IPS-15b (cell line): ENCODE results near the gene DMRTC2.

Experiments used
- H3K27me3 ChIP-seq: one replicate; pipeline ENCODE4 v1.6.1; 2013; ENCODE audit warnings: low read length; ENCODE audit not compliant: control insufficient read depth, insufficient read depth
- H3K36me3 ChIP-seq: one replicate; pipeline ENCODE4 v1.6.1; 2013; ENCODE audit warnings: low read length; ENCODE audit not compliant: control insufficient read depth, insufficient read depth
- H3K4me1 ChIP-seq: one replicate; pipeline ENCODE4 v1.6.1; 2013; ENCODE audit warnings: mild to moderate bottlenecking, low read length; ENCODE audit not compliant: control insufficient read depth, insufficient read depth
- H3K4me3 ChIP-seq: one replicate; pipeline ENCODE4 v1.5.1; 2013; ENCODE audit warnings: low read depth, low read length
- H3K9ac ChIP-seq: one replicate; pipeline ENCODE4 v1.6.1; 2013; ENCODE audit warnings: low read depth, mild to moderate bottlenecking, low read length
- H3K9me3 ChIP-seq: one replicate; pipeline ENCODE4 v1.6.1; 2013; ENCODE audit warnings: mild to moderate bottlenecking, low read length; ENCODE audit not compliant: control insufficient read depth, insufficient read depth

The DMRTC2 gene

DNA sequence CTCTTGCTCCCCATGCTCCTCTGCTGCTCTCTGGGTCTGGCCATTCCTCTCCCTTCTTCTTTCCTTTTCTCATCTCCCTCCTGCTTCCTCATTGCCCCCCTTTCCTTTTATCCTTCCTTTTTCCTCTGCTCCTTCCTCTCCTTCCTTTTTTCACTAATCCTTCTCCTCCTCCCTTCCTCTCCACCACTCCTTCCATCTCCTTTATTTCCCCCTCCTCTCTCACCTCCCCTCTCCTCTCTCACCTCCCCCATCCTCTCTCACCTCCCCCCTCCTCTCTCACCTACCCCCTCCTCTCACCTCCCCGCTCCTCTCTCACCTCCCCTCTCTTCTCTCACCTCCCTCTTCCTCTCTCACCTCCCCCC lies 51.7 kb downstream of the DMRTC2 start:
- Histone ChIP-seq H3K36me3 (peaks cover 14% of the 10 kb centered on the region), H3K9me3 (no peaks in the 10 kb centered on the region), H3K9ac (no peak overlapping the region)

DNA sequence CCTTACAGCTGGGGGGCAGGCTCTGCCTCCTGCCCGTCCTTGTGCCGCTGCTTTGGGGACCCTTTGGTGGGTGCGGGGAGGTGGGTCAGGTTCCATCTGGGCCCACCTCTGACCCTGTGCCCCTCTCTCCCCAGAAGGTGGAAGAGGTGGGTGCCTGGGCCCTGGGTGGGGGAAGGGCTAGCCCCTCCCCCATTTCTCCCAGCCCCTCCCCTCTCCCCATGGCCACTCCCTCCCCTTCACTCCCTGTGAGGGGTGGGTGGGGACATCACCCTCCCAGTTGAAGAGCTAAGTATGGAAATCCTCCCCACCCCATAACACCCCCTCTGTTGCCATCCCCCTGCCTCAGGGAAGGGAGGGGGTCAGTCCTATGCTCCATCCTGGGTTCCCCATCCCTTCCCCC lies 52.3 kb downstream of the DMRTC2 start:
- peaks cover 2% of the 10 kb centered on the region for H3K4me1 ChIP-seq
- peaks cover 17% of the 10 kb centered on the region for H3K36me3 ChIP-seq
- H3K9ac ChIP-seq: no peak overlapping the region
- H3K4me3 ChIP-seq: no peak overlapping the region
- H3K27me3 ChIP-seq: no peaks in the 10 kb centered on the region
- H3K9me3 ChIP-seq: no peaks in the 10 kb centered on the region

More for the DNA sequence above, 51.7 kb downstream of the DMRTC2 start:
- Histone ChIP-seq H3K4me3 (no peak overlapping the region), H3K27me3 (no peaks in the 10 kb centered on the region), H3K4me1 (peaks cover 2% of the 10 kb centered on the region)

DNA sequence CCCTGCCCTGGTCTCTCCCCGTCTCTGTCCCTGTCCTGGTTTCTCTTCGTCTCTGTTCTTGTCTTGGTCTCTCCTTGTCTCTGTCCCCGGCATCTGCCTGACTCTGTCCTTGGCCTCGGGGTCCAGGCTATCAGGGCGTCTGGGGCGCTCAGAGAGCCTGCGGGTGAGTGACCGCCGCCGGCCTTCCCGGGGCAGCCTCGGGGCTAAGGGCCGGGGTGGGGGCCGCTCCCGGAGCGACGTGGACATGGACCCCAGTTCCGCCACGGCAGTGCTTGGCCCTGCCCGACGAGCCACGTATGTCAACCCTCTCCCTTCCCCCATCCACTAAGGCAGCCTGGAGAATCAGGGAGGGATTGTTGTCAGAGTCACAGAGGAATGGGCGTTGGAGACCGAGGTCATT lies 53.0 kb downstream of the DMRTC2 start:
- Histone ChIP-seq H3K9me3 (no peaks in the 10 kb centered on the region), H3K9ac (no peak overlapping the region), H3K4me3 (no peak overlapping the region), H3K4me1 (peaks cover 2% of the 10 kb centered on the region), H3K27me3 (no peaks in the 10 kb centered on the region), H3K36me3 (peaks cover 23% of the 10 kb centered on the region)

DNA sequence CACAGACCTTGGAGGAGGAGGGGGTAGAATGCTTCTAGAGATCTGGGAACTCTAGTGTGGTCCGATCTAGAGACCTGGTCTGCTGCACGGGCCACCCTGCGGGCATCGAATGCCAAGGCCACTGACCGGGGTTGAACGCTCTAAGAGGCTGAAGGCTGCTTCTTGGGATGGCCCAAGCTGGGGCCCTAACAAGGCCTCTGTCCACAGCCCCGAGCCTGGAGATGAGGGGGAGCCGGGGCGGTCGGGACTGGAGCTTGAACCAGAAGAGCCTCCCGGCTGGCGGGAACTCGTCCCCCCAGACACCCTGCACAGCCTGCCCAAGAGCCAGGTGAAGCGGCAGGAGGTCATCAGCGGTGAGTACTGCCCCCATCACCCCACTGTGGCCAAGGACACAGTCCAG lies 53.4 kb downstream of the DMRTC2 start:
- Histone ChIP-seq H3K4me1 (peaks cover 2% of the 10 kb centered on the region), H3K9me3 (no peaks in the 10 kb centered on the region), H3K9ac (no peak overlapping the region), H3K27me3 (no peaks in the 10 kb centered on the region), H3K36me3 (peaks cover 22% of the 10 kb centered on the region), H3K4me3 (no peak overlapping the region)
